ENCODE measurements around the gene OR5AU1. TPM values are rescaled to one million over a fixed set of nuclear protein-coding genes. Genes with fewer than 3 reads are reported as not detected.

The OR5AU1 gene
- total and polyA plus RNA-seq, 2 of the 13 experiments (the other 11 are each of a cell fraction or from before 2014, with no cell fraction given) = not detected

DNA sequence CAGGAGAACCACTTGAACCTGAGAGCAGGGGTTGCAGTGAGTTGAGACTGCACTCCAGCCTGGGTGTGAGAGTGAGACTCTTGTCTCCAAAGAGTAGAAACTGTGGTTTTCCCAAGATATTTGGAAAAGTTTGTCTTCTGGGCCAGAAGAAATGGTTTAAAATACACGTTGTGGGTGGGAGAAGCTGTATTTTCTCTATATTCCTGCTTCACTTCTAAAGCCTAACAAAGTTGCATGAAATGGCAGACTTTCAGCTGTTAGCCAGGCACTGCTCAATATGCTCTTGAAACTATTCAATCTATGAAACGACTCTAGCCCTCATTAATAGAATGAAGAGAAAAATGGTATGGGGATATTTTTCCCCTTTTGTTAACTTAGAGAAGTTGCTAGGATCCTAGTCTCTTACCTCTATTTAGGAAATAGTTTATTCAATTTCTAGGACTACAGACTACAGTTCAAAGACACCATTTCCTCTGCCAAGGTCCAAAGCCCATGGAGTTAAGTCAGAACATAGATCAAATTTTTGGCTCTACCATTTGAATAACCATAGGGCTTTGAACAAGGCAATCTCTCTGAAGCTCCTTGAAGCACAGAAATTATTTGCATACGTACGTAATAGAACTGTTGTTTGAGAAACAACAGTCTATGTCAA lies 49.3 kb upstream of the OR5AU1 start:
- FAIRE-seq (no peak), DNase-seq (ENCODE audit: low spot score) (no peak), ATAC-seq (peak; percentile 1; the same call in 2 of the 3 replicates)
- Histone ChIP-seq H4K20me1 (ENCODE audit: insufficient read depth, low read length) (peaks cover 27% of the 10 kb centered on the region), H3K27ac (ENCODE audit: extremely low read length, insufficient read depth, low read length) (no peak overlapping the region), H3K4me3 (replicated peaks in 1 of 3; ENCODE audit: insufficient read depth in 1 of 3, low read depth in 2 of 3, low read length in 3 of 3) (no peak overlapping the region), H3K4me2 (ENCODE audit: low read depth, low read length) (no peak overlapping the region), H3K9ac (ENCODE audit: insufficient read depth, low read depth, low read length) (no peak overlapping the region), H2AFZ (ENCODE audit: low read length) (no peak overlapping the region), H3K27me3 (ENCODE audit: control insufficient read depth in 1 of 2, insufficient read depth in 2 of 2, low read length in 2 of 2) (no peaks in the 10 kb centered on the region), H3K9me3 (ENCODE audit: low read length) (no peaks in the 10 kb centered on the region), H3K79me2 (ENCODE audit: insufficient read depth, low read length) (no peaks in the 10 kb centered on the region), H3K36me3 (replicated peaks in 1 of 2; ENCODE audit: control insufficient read depth in 1 of 2, insufficient read depth in 2 of 2, low read length in 2 of 2) (peaks cover 6 to 32% of the 10 kb centered on the region in 2 experiments), H3K4me1 (ENCODE audit: insufficient read depth, low read length) (peaks cover 72% of the 10 kb centered on the region)
- no TSS peak for BruUV-seq (replicated peaks)
- WGBS (ENCODE audit: low lambda C conversion rate) = 91% methylated on average over 4 of the region's 4 CpGs
- CTCF ChIA-PET (ENCODE audit: low intra/inter-chr PET ratio, low total read pairs) = no interaction called here
- POLR2A ChIA-PET = no interaction called here
- in situ Hi-C loops (cut with HindIII; ENCODE audit: extremely low pct_ligation_motif_present, low pct_unique_long_range_greater_than_20kb) (no loop called here), intact Hi-C loops (cut with micrococcal nuclease; ENCODE audit: unreplicated experiment) (no loop called here)
- TF ChIP-seq JDP2 (CRISPR knock-in tag; IDR thresholded peaks at IDR 0.05; ENCODE audit: borderline replicate concordance) (no peak), MYNN (CRISPR knock-in tag; IDR thresholded peaks at IDR 0.05; ENCODE audit: low read depth) (no peak), ZNF510 (CRISPR knock-in tag; IDR thresholded peaks at IDR 0.05; ENCODE audit: low read depth) (no peak), ZNF512 (CRISPR knock-in tag; IDR thresholded peaks at IDR 0.05) (no peak), HNRNPLL (IDR thresholded peaks at IDR 0.05; ENCODE audit: low read depth, low read length, poor library complexity, severe bottlenecking) (no peak), JUND (CRISPR knock-in tag; IDR thresholded peaks at IDR 0.05) (no peak), ZNF687 (CRISPR knock-in tag; IDR thresholded peaks at IDR 0.05) (no peak), ISL2 (CRISPR knock-in tag; IDR thresholded peaks at IDR 0.05) (0 out of 2 replicates have a peak, but pooled peaks have one; percentile 32)
- TF ChIP-seq, protein P1, sequence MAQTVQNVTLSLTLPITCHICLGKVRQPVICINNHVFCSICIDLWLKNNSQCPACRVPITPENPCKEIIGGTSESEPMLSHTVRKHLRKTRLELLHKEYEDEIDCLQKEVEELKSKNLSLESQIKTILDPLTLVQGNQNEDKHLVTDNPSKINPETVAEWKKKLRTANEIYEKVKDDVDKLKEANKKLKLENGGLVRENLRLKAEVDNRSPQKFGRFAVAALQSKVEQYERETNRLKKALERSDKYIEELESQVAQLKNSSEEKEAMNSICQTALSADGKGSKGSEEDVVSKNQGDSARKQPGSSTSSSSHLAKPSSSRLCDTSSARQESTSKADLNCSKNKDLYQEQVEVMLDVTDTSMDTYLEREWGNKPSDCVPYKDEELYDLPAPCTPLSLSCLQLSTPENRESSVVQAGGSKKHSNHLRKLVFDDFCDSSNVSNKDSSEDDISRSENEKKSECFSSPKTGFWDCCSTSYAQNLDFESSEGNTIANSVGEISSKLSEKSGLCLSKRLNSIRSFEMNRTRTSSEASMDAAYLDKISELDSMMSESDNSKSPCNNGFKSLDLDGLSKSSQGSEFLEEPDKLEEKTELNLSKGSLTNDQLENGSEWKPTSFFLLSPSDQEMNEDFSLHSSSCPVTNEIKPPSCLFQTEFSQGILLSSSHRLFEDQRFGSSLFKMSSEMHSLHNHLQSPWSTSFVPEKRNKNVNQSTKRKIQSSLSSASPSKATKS (CRISPR knock-in tag; IDR thresholded peaks at IDR 0.05) = no peak
